H1 (cell line): ENCODE results near the gene DPYSL3. TPM values are rescaled to one million over a fixed set of nuclear protein-coding genes. Genes with fewer than 3 reads are reported as not detected.

Source experiments
- CTCF ChIA-PET: fragments of 300-600 bp; sonication (Branson Sonifier 250); formaldehyde crosslinking; loops from one replicate; lab custom pipeline; 2021; ENCODE audit not compliant: partially characterized antibody; lab: Charles Lee
- POLR2A ChIA-PET: fragments of 300-600 bp; sonication (Branson Sonifier 250); formaldehyde crosslinking; loops from one replicate; lab custom pipeline; 2021; ENCODE audit warnings: inconsistent platforms; ENCODE audit not compliant: partially characterized antibody; lab: Charles Lee
- DNase-seq, 2 experiments: peaks; one replicate each; pipeline versions ENCODE4 v3.0.0 to v3.0.0-alpha.2; 2010 to 2022; ENCODE audit warnings: low spot score in 2 of 2, low read depth in 1 of 2, mixed read lengths in 1 of 2
- FAIRE-seq: peaks from 2 replicates; lab custom pipeline; 2011; peaks lifted over from hg19 to GRCh38; lab: Jason Lieb, UNC
- H2AFZ ChIP-seq: 2 replicates; pipeline ENCODE4 v1.8.1; 2012; ENCODE audit warnings: low read length, inconsistent platforms
- H2AK5ac ChIP-seq: 2 replicates; pipeline ENCODE4 v1.6.1; 2013; ENCODE audit warnings: low read depth, low read length
- H2BK120ac ChIP-seq: replicated peaks from 2 replicates; pipeline ENCODE3; 2013; ENCODE audit warnings: low read depth, low read length, inconsistent platforms
- H2BK12ac ChIP-seq: 2 replicates; pipeline ENCODE4 v1.6.1; 2013; ENCODE audit warnings: low read depth, low read length
- H2BK15ac ChIP-seq: 2 replicates; pipeline ENCODE4 v1.6.1; 2013; ENCODE audit warnings: low read length
- H2BK20ac ChIP-seq: 2 replicates; pipeline ENCODE4 v1.6.1; 2013; ENCODE audit warnings: low read length
- H2BK5ac ChIP-seq: 2 replicates; pipeline ENCODE4 v1.6.1; 2013; ENCODE audit warnings: low read depth, low read length
- H3K14ac ChIP-seq: 2 replicates; pipeline ENCODE4 v1.6.1; 2013; ENCODE audit warnings: inconsistent platforms; ENCODE audit not compliant: insufficient read length
- H3K18ac ChIP-seq: 2 replicates; pipeline ENCODE4 v1.6.1; 2013; ENCODE audit warnings: low read length; ENCODE audit errors: extremely low read depth
- H3K23ac ChIP-seq: 2 replicates; pipeline ENCODE4 v1.6.1; 2013; ENCODE audit warnings: inconsistent platforms; ENCODE audit not compliant: insufficient read length
- H3K23me2 ChIP-seq: 2 replicates; pipeline ENCODE4 v1.6.1; 2013; ENCODE audit warnings: low read depth, low read length
- H3K27ac ChIP-seq: 2 replicates; pipeline ENCODE4 v1.6.1; 2011; ENCODE audit warnings: low read depth, low read length, inconsistent platforms
- H3K27me3 ChIP-seq, 4 experiments: replicated peaks in 1 of 4; 1 replicate in 1 of 4; 2 replicates in 3 of 4; pipeline versions ENCODE4 v1.6.1 to v1.8.1; 2011 to 2013; ENCODE audit warnings: low read length in 3 of 4, mild to moderate bottlenecking in 3 of 4, inconsistent platforms in 2 of 4, mixed read lengths in 2 of 4, moderate library complexity in 1 of 4; ENCODE audit not compliant: control insufficient read depth in 3 of 4, insufficient read depth in 3 of 4; ENCODE audit errors: extremely low read depth in 1 of 4
- H3K36me3 ChIP-seq, 4 experiments: 2 replicates each; pipeline versions ENCODE4 v1.6.1 to v1.8.1; 2011 to 2013; ENCODE audit warnings: mild to moderate bottlenecking in 4 of 4, low read length in 3 of 4, moderate library complexity in 2 of 4, control low read depth in 1 of 4, inconsistent platforms in 1 of 4; ENCODE audit not compliant: insufficient read depth in 4 of 4, control insufficient read depth in 2 of 4
- H3K4ac ChIP-seq: replicated peaks from 2 replicates; pipeline ENCODE3; 2013; ENCODE audit warnings: low read length, low read depth, mixed read lengths, inconsistent platforms; ENCODE audit not compliant: insufficient read length
- H3K4me1 ChIP-seq, 4 experiments: replicated peaks in 1 of 4; 1 replicate in 1 of 4; 2 replicates in 3 of 4; pipeline versions ENCODE4 v1.6.1 to v1.8.1; 2011 to 2013; ENCODE audit warnings: low read length in 3 of 4, inconsistent platforms in 2 of 4, mixed read lengths in 1 of 4; ENCODE audit not compliant: insufficient read depth in 4 of 4, control insufficient read depth in 3 of 4
- H3K4me2 ChIP-seq, 2 experiments: 2 replicates each; pipeline versions ENCODE4 v1.6.1 to v1.8.1; 2011 to 2013; ENCODE audit warnings: low read depth in 2 of 2, low read length in 2 of 2, control low read depth in 1 of 2, inconsistent platforms in 1 of 2, mild to moderate bottlenecking in 1 of 2; ENCODE audit not compliant: insufficient read depth in 1 of 2
- H3K4me3 ChIP-seq, 4 experiments: fragments of 200-600, 300-600 bp in 1 of 4; sonication (generic), shearing (Covaris generic), sonication (Bioruptor Twin) in 1 of 4; 2 replicates each; pipeline versions ENCODE4 v1.5.1 to v1.8.1; 2011 to 2016; ENCODE audit warnings: low read length in 4 of 4, low read depth in 3 of 4, control low read depth in 2 of 4, inconsistent platforms in 2 of 4, mild to moderate bottlenecking in 2 of 4, mixed read lengths in 1 of 4, moderate library complexity in 1 of 4; ENCODE audit not compliant: insufficient read depth in 2 of 4; ENCODE audit errors: extremely low read depth in 1 of 4
- H3K56ac ChIP-seq: replicated peaks from 2 replicates; pipeline ENCODE3; 2013; ENCODE audit warnings: low read depth, mild to moderate bottlenecking, mixed read lengths, low read length, inconsistent platforms; ENCODE audit not compliant: insufficient read length
- H3K79me1 ChIP-seq: 2 replicates; pipeline ENCODE4 v1.6.1; 2013; ENCODE audit warnings: low read depth, low read length, control low read depth
- H3K79me2 ChIP-seq, 2 experiments: 2 replicates each; pipeline versions ENCODE4 v1.6.1 to v1.8.1; 2012 to 2013; ENCODE audit warnings: low read length in 2 of 2, mild to moderate bottlenecking in 2 of 2, inconsistent platforms in 1 of 2; ENCODE audit not compliant: insufficient read depth in 2 of 2, control insufficient read depth in 1 of 2
- H3K9ac ChIP-seq, 4 experiments: replicated peaks in 1 of 4; 1 replicate in 1 of 4; 2 replicates in 3 of 4; pipeline versions ENCODE4 v1.6.1 to v1.8.1; 2011 to 2013; ENCODE audit warnings: low read depth in 3 of 4, low read length in 3 of 4, control low read depth in 2 of 4, mild to moderate bottlenecking in 2 of 4, moderate library complexity in 2 of 4, inconsistent platforms in 1 of 4; ENCODE audit errors: extremely low read depth in 1 of 4
- H3K9me3 ChIP-seq, 2 experiments: 2 replicates each; pipeline versions ENCODE4 v1.6.1 to v1.8.1; 2012 to 2013; ENCODE audit warnings: mild to moderate bottlenecking in 2 of 2, moderate library complexity in 2 of 2, control low read depth in 1 of 2, inconsistent platforms in 1 of 2, low read depth in 1 of 2, low read length in 1 of 2, mixed read lengths in 1 of 2; ENCODE audit not compliant: insufficient read depth in 2 of 2
- H4K20me1 ChIP-seq, 2 experiments: replicated peaks in 1 of 2; 2 replicates each; pipeline versions ENCODE3 to v1.8.1; 2011 to 2013; ENCODE audit warnings: inconsistent platforms in 2 of 2, low read length in 2 of 2, mild to moderate bottlenecking in 1 of 2; ENCODE audit not compliant: insufficient read depth in 2 of 2, control insufficient read depth in 1 of 2
- H4K5ac ChIP-seq: 2 replicates; pipeline ENCODE4 v1.6.1; 2013; ENCODE audit warnings: low read length, low read depth, mixed read lengths, inconsistent platforms; ENCODE audit not compliant: insufficient read length
- H4K8ac ChIP-seq: 2 replicates; pipeline ENCODE4 v1.8.0; 2013; ENCODE audit warnings: mild to moderate bottlenecking, moderate library complexity, low read length, inconsistent platforms; ENCODE audit not compliant: insufficient read depth; ENCODE audit errors: extremely low read depth
- H4K91ac ChIP-seq: replicated peaks from 2 replicates; pipeline ENCODE3; 2013; ENCODE audit warnings: low read length, mixed read lengths, inconsistent platforms; ENCODE audit not compliant: insufficient read length
- JUND ChIP-seq: IDR thresholded peaks from 2 replicates; pipeline ENCODE4 v1.6.1; 2011; ENCODE audit warnings: mild to moderate bottlenecking, improper control_type of control experiment, low read length
- RXRA ChIP-seq: IDR thresholded peaks from 2 replicates; pipeline ENCODE4 v1.6.1; 2011; ENCODE audit warnings: low read depth, mild to moderate bottlenecking, low read length, moderate library complexity; ENCODE audit not compliant: insufficient read depth
- WGBS, 2 experiments: shearing (Covaris generic) in 1 of 2; methylation state at CpG; one replicate each; pipeline versions ENCODE4 v1.1.6 to v1.1.7; 2013 to 2015; ENCODE audit warnings: low lambda C conversion rate in 2 of 2, mixed read lengths in 2 of 2, inconsistent platforms in 1 of 2, low coverage in 1 of 2, missing lambda C conversion rate in 1 of 2; ENCODE audit not compliant: insufficient replicate concordance in 2 of 2, insufficient coverage in 1 of 2, insufficient read length in 1 of 2; ENCODE audit errors: extremely low coverage in 1 of 2, missing lambda C conversion rate in 1 of 2; 5-methylcytosine and 5-hydroxymethylcytosine counted together
- polyA plus RNA-seq, 7 experiments: library from polyadenylated mRNA; depleted of rRNA in 3 of 7; stranded (reverse) in 5 of 7; unstranded in 2 of 7; fragments of >200 nt in 5 of 7; fragments of 200-250 nt in 2 of 7; gene quantifications; 1 replicate in 5 of 7; 2 replicates in 1 of 7; 4 replicates in 1 of 7; pipeline versions ENCODE4 v1.2.1 to v1.2.3, GENCODE V29; 2011 to 2013; ENCODE audit warnings: missing spikeins in 2 of 7, mixed read lengths in 2 of 7
- total RNA-seq: library from RNA; stranded (reverse); fragmentation: NEBNext Ultra II Directional; extraction: Animal tissue kit (Norgen Biotek cat#: 25700); gene quantifications from 2 replicates; pipeline ENCODE4 v1.2.1, GENCODE V29; 2021
- TF ChIP-seq, protein P1 (sequence below), 3 experiments: IDR thresholded peaks; 1 replicate in 2 of 3; 2 replicates in 1 of 3; pipeline versions ENCODE4 v1.5.1 to v1.6.1; 2011; ENCODE audit warnings: low read length in 3 of 3, mild to moderate bottlenecking in 3 of 3, inconsistent platforms in 2 of 3, low read depth in 1 of 3, moderate library complexity in 1 of 3; ENCODE audit not compliant: insufficient read depth in 1 of 3; ENCODE audit errors: control extremely low read depth in 1 of 3
- TF ChIP-seq, protein P2 (sequence below): IDR thresholded peaks from 2 replicates; pipeline ENCODE4 v1.6.1; 2011; ENCODE audit warnings: low read depth, mild to moderate bottlenecking, low read length; ENCODE audit not compliant: insufficient read depth

Gene DPYSL3
- total and polyA plus RNA-seq, 2 of the 8 experiments (the other 6 are each of a cell fraction or from before 2014, with no cell fraction given), result 268 to 387 TPM

DNA sequence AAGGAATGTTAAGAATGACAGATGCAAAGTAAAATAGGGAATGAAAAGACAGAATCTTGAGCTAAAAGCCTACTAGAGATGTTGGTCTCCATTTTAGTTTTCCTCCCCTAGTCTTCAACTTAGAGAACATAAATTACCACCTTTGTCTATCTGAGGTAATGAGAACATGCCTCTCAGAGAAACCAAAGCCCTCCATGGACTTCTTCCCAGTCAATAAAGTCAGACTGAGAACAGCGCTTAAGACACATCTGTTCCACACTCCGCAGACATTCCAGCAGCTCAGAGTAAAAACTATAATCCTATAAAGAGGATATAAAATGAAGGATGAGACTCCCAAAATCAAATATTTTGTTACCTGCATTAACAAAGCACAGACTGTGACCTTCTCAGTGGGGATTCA is 79.2 kb downstream of the DPYSL3 start:
- H3K79me2 ChIP-seq, result peaks cover 60 to 100% of the 10 kb centered on the region in 2 experiments
- H2AK5ac ChIP-seq, result no peak overlapping the region
- peaks cover 5 to 21% (median 10%) of the 10 kb centered on the region in 4 experiments; a peak in 6 of 7 replicates for H3K4me1 ChIP-seq
- H4K20me1 ChIP-seq, result peaks cover 41 to 45% of the 10 kb centered on the region in 2 experiments
- H3K18ac ChIP-seq, result no peak overlapping the region
- peaks cover 0 to 1% (median 0%) of the 10 kb centered on the region in 4 experiments; a peak in 1 of 7 replicates for H3K27me3 ChIP-seq
- H4K8ac ChIP-seq, result no peak overlapping the region
- WGBS, 2 experiments, result 67% methylated on average over 2 of the region's 2 CpGs; no CpG with 5 or more reads in 1 of the 2 experiments
- ChIA-PET POLR2A (interaction anchor here (1.1 kb wide), 1 partner anchor 15 kb away, joined by 3 read pairs; no protein-coding TSS in a partner anchor), CTCF (interaction anchor here (1.4 to 2.0 kb wide), 4 partner anchors 16 to 146 kb away, joined by 3 to 8 read pairs (median 4); no protein-coding TSS in a partner anchor)
- no peak overlapping the region for H3K56ac ChIP-seq
- H3K14ac ChIP-seq, result no peak overlapping the region
- H3K23me2 ChIP-seq, result no peaks in the 10 kb centered on the region
- H2BK20ac ChIP-seq, result no peak overlapping the region
- H3K9me3 ChIP-seq, result no peaks in the 10 kb centered on the region
- DNase-seq (no peak), FAIRE-seq (no peak)
- H2BK5ac ChIP-seq, result no peak overlapping the region
- peaks cover 11% of the 10 kb centered on the region for H3K79me1 ChIP-seq
- no peak overlapping the region for H2BK120ac ChIP-seq
- H2BK12ac ChIP-seq, result no peak overlapping the region
- H3K9ac ChIP-seq, result no peak overlapping the region
- no peak overlapping the region for H3K23ac ChIP-seq
- no peak overlapping the region for H4K5ac ChIP-seq
- TF ChIP-seq, protein P1, sequence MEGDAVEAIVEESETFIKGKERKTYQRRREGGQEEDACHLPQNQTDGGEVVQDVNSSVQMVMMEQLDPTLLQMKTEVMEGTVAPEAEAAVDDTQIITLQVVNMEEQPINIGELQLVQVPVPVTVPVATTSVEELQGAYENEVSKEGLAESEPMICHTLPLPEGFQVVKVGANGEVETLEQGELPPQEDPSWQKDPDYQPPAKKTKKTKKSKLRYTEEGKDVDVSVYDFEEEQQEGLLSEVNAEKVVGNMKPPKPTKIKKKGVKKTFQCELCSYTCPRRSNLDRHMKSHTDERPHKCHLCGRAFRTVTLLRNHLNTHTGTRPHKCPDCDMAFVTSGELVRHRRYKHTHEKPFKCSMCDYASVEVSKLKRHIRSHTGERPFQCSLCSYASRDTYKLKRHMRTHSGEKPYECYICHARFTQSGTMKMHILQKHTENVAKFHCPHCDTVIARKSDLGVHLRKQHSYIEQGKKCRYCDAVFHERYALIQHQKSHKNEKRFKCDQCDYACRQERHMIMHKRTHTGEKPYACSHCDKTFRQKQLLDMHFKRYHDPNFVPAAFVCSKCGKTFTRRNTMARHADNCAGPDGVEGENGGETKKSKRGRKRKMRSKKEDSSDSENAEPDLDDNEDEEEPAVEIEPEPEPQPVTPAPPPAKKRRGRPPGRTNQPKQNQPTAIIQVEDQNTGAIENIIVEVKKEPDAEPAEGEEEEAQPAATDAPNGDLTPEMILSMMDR (IDR thresholded peaks at IDR 0.05; ENCODE audit: control extremely low read depth in 1 of 3, insufficient read depth in 1 of 3, low read depth in 1 of 3, low read length in 3 of 3), result no peak
- no peak for TF ChIP-seq RXRA
- no peak for TF ChIP-seq JUND
- TF ChIP-seq, protein P2, sequence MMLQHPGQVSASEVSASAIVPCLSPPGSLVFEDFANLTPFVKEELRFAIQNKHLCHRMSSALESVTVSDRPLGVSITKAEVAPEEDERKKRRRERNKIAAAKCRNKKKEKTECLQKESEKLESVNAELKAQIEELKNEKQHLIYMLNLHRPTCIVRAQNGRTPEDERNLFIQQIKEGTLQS, result no peak
- no peak overlapping the region for H3K4ac ChIP-seq
- H3K4me3 ChIP-seq, result no peak overlapping the region
- H4K91ac ChIP-seq, result no peak overlapping the region
- H3K4me2 ChIP-seq, result no peak overlapping the region
- no peak overlapping the region for H3K27ac ChIP-seq
- H2AFZ ChIP-seq, result no peak overlapping the region
- peaks cover 0 to 43% (median 9%) of the 10 kb centered on the region in 4 experiments; a peak in 3 of 8 replicates for H3K36me3 ChIP-seq
- H2BK15ac ChIP-seq, result no peak overlapping the region
